ENCODE measurements around the gene DKK1.
"Not testable (repeated sequence)": the region's sequence is repeated elsewhere in the genome, so short reads cannot be mapped to it uniquely, and the experiment has no call there.

Gene DKK1

GRCh38 chr10:52332815-52333214, 18.7 kb downstream of the DKK1 start:
- no peak overlapping the region for H3K9ac ChIP-seq (ENCODE audit: low read depth, low read length)
- peaks cover 9% of the 10 kb centered on the region; the same call in 1 of the 2 replicates for H3K4me1 ChIP-seq (ENCODE audit: insufficient read depth, low read length)
- no peaks in the 10 kb centered on the region for H3K36me3 ChIP-seq (ENCODE audit: insufficient read depth, low read length)
- no peaks in the 10 kb centered on the region for H3K9me3 ChIP-seq (ENCODE audit: control insufficient read depth, insufficient read depth, low read length)

- Histone ChIP-seq H3K9ac (ENCODE audit: low read depth, low read length) (no peak overlapping the region), H3K9me3 (ENCODE audit: control insufficient read depth, insufficient read depth, low read length) (no peaks in the 10 kb centered on the region), H3K4me1 (ENCODE audit: insufficient read depth, low read length) (peaks cover 9% of the 10 kb centered on the region; the same call in 1 of the 2 replicates), H3K36me3 (ENCODE audit: insufficient read depth, low read length) (no peaks in the 10 kb centered on the region)
Observed at GRCh38 chr10:52334595-52334994, 20.5 kb downstream of the DKK1 start.

- Histone ChIP-seq H3K9ac (ENCODE audit: low read depth, low read length) (no peak overlapping the region), H3K4me1 (ENCODE audit: insufficient read depth, low read length) (peaks cover 9% of the 10 kb centered on the region; the same call in 1 of the 2 replicates), H3K9me3 (ENCODE audit: control insufficient read depth, insufficient read depth, low read length) (no peaks in the 10 kb centered on the region), H3K36me3 (ENCODE audit: insufficient read depth, low read length) (no peaks in the 10 kb centered on the region)
Observed at GRCh38 chr10:52335665-52336064, 21.6 kb downstream of the DKK1 start.

GRCh38 chr10:52337225-52337624, 23.1 kb downstream of the DKK1 start:
- Histone ChIP-seq H3K4me1 (ENCODE audit: insufficient read depth, low read length) (peaks cover 9% of the 10 kb centered on the region; the same call in 1 of the 2 replicates), H3K9me3 (ENCODE audit: control insufficient read depth, insufficient read depth, low read length) (no peaks in the 10 kb centered on the region), H3K9ac (ENCODE audit: low read depth, low read length) (no peak overlapping the region), H3K36me3 (ENCODE audit: insufficient read depth, low read length) (no peaks in the 10 kb centered on the region)

- Histone ChIP-seq H3K9me3 (ENCODE audit: control insufficient read depth, insufficient read depth, low read length) (no peaks in the 10 kb centered on the region), H3K9ac (ENCODE audit: low read depth, low read length) (no peak overlapping the region), H3K4me1 (ENCODE audit: insufficient read depth, low read length) (no peaks in the 10 kb centered on the region), H3K36me3 (ENCODE audit: insufficient read depth, low read length) (no peaks in the 10 kb centered on the region)
Observed at GRCh38 chr10:52343439-52343838, 29.4 kb downstream of the DKK1 start.

GRCh38 chr10:52346394-52347326, 32.6 kb downstream of the DKK1 start:
- no peaks in the 10 kb centered on the region for H3K4me1 ChIP-seq (ENCODE audit: insufficient read depth, low read length)

GRCh38 chr10:52347327-52347667, 33.2 kb downstream of the DKK1 start:
- H3K9me3 ChIP-seq (ENCODE audit: control insufficient read depth, insufficient read depth, low read length) = no peaks in the 10 kb centered on the region
- H3K4me1 ChIP-seq (ENCODE audit: insufficient read depth, low read length) = no peaks in the 10 kb centered on the region
- no peaks in the 10 kb centered on the region for H3K36me3 ChIP-seq (ENCODE audit: insufficient read depth, low read length)
- H3K9ac ChIP-seq (ENCODE audit: low read depth, low read length) = no peak overlapping the region

More at GRCh38 chr10:52346394-52347326, 32.6 kb downstream of the DKK1 start:
- Histone ChIP-seq H3K9me3 (ENCODE audit: control insufficient read depth, insufficient read depth, low read length) (no peaks in the 10 kb centered on the region), H3K36me3 (ENCODE audit: insufficient read depth, low read length) (no peaks in the 10 kb centered on the region), H3K9ac (ENCODE audit: low read depth, low read length) (no peak overlapping the region)

GRCh38 chr10:52348037-52348564, 34.0 kb downstream of the DKK1 start:
- no peaks in the 10 kb centered on the region for H3K4me1 ChIP-seq (ENCODE audit: insufficient read depth, low read length)
- H3K9me3 ChIP-seq (ENCODE audit: control insufficient read depth, insufficient read depth, low read length) = no peaks in the 10 kb centered on the region
- H3K36me3 ChIP-seq (ENCODE audit: insufficient read depth, low read length) = no peaks in the 10 kb centered on the region
- no peak overlapping the region for H3K9ac ChIP-seq (ENCODE audit: low read depth, low read length)

GRCh38 chr10:52351914-52352330, 37.8 kb downstream of the DKK1 start:
- Histone ChIP-seq H3K36me3 (ENCODE audit: insufficient read depth, low read length) (no peaks in the 10 kb centered on the region), H3K9ac (ENCODE audit: low read depth, low read length) (no peak overlapping the region), H3K9me3 (ENCODE audit: control insufficient read depth, insufficient read depth, low read length) (no peaks in the 10 kb centered on the region), H3K4me1 (ENCODE audit: insufficient read depth, low read length) (no peaks in the 10 kb centered on the region)

GRCh38 chr10:52353205-52353604, 39.1 kb downstream of the DKK1 start:
- no peaks in the 10 kb centered on the region for H3K36me3 ChIP-seq (ENCODE audit: insufficient read depth, low read length)
- no peak overlapping the region for H3K9ac ChIP-seq (ENCODE audit: low read depth, low read length)
- H3K4me1 ChIP-seq (ENCODE audit: insufficient read depth, low read length) = no peaks in the 10 kb centered on the region
- H3K9me3 ChIP-seq (ENCODE audit: control insufficient read depth, insufficient read depth, low read length) = no peaks in the 10 kb centered on the region

- Histone ChIP-seq H3K36me3 (ENCODE audit: insufficient read depth, low read length) (no peaks in the 10 kb centered on the region), H3K9ac (ENCODE audit: low read depth, low read length) (no peak overlapping the region), H3K9me3 (ENCODE audit: control insufficient read depth, insufficient read depth, low read length) (no peaks in the 10 kb centered on the region), H3K4me1 (ENCODE audit: insufficient read depth, low read length) (no peaks in the 10 kb centered on the region)
Observed at GRCh38 chr10:52353960-52354394, 39.9 kb downstream of the DKK1 start.

- H3K9ac ChIP-seq (ENCODE audit: low read depth, low read length) = no peak overlapping the region
- H3K36me3 ChIP-seq (ENCODE audit: insufficient read depth, low read length) = no peaks in the 10 kb centered on the region
- no peaks in the 10 kb centered on the region for H3K4me1 ChIP-seq (ENCODE audit: insufficient read depth, low read length)
- no peaks in the 10 kb centered on the region for H3K9me3 ChIP-seq (ENCODE audit: control insufficient read depth, insufficient read depth, low read length)
Observed at GRCh38 chr10:52357971-52358370, 43.9 kb downstream of the DKK1 start.

- Histone ChIP-seq H3K36me3 (ENCODE audit: insufficient read depth, low read length) (no peaks in the 10 kb centered on the region), H3K9ac (ENCODE audit: low read depth, low read length) (no peak overlapping the region)
Observed at GRCh38 chr10:52359441-52359840, 45.4 kb downstream of the DKK1 start.

GRCh38 chr10:52365547-52366432, 51.7 kb downstream of the DKK1 start:
- not testable (repeated sequence) for H3K9me3 ChIP-seq (ENCODE audit: control insufficient read depth, insufficient read depth, low read length); H3K36me3 ChIP-seq (ENCODE audit: insufficient read depth, low read length); H3K9ac ChIP-seq (ENCODE audit: low read depth, low read length); H3K4me1 ChIP-seq (ENCODE audit: insufficient read depth, low read length)

More at GRCh38 chr10:52359441-52359840, 45.4 kb downstream of the DKK1 start:
- no peaks in the 10 kb centered on the region for H3K4me1 ChIP-seq (ENCODE audit: insufficient read depth, low read length)
- no peaks in the 10 kb centered on the region for H3K9me3 ChIP-seq (ENCODE audit: control insufficient read depth, insufficient read depth, low read length)
